ENCODE measurements around the gene UCHL3. TPM values are rescaled to one million over a fixed set of nuclear protein-coding genes. Genes with fewer than 3 reads are reported as not detected.

Gene UCHL3
- total RNA-seq, 4 donors from 2014 or later: 1.4 to 19.2 (median 11.0) TPM

- Histone ChIP-seq H3K4me3 (no peak overlapping the region), H3K36me3 (no peaks in the 10 kb centered on the region), H3K27me3 (no peaks in the 10 kb centered on the region), H3K27ac (no peak overlapping the region), H3K9me3 (no peaks in the 10 kb centered on the region), H3K4me1 (no peaks in the 10 kb centered on the region)
- TF ChIP-seq CTCF (IDR thresholded peaks at IDR 0.05): no peak
- TF ChIP-seq EP300 (IDR thresholded peaks at IDR 0.05): no peak
- no peak for TF ChIP-seq POLR2A (IDR thresholded peaks at IDR 0.05)
- 93 to 94% methylated on average over 6 of the region's 6 CpGs for WGBS, 2 donors
- DNase-seq (ENCODE audit: low spot score in 2 of 2): no peak
These were observed 41.5 kb upstream of the UCHL3 start for GRCh38 chr13:75508002-75508548.

- WGBS, 2 donors: 91 to 94% methylated on average over 3 of the region's 3 CpGs
- no peak for DNase-seq (ENCODE audit: low spot score in 2 of 2)
- H3K4me3 ChIP-seq: no peak overlapping the region
- H3K27me3 ChIP-seq: no peaks in the 10 kb centered on the region
- no peak overlapping the region for H3K27ac ChIP-seq
- no peaks in the 10 kb centered on the region for H3K4me1 ChIP-seq
- TF ChIP-seq CTCF (IDR thresholded peaks at IDR 0.05): no peak
- no peak for TF ChIP-seq EP300 (IDR thresholded peaks at IDR 0.05)
- TF ChIP-seq POLR2A (IDR thresholded peaks at IDR 0.05): no peak
- no peaks in the 10 kb centered on the region for H3K36me3 ChIP-seq
- H3K9me3 ChIP-seq: no peaks in the 10 kb centered on the region
These were observed 38.5 kb upstream of the UCHL3 start for GRCh38 chr13:75511051-75511625.

- H3K27ac ChIP-seq: no peak overlapping the region
- WGBS, 2 donors: 76 to 78% methylated on average over 3 of the region's 3 CpGs
- no peaks in the 10 kb centered on the region for H3K9me3 ChIP-seq
- no peak for DNase-seq (ENCODE audit: low spot score in 2 of 2)
- H3K4me3 ChIP-seq: no peak overlapping the region
- TF ChIP-seq EP300 (IDR thresholded peaks at IDR 0.05) (no peak), CTCF (IDR thresholded peaks at IDR 0.05) (no peak), POLR2A (IDR thresholded peaks at IDR 0.05) (no peak)
- no peaks in the 10 kb centered on the region for H3K36me3 ChIP-seq
- H3K27me3 ChIP-seq: no peaks in the 10 kb centered on the region
- no peaks in the 10 kb centered on the region for H3K4me1 ChIP-seq
These were observed 37.3 kb upstream of the UCHL3 start for GRCh38 chr13:75512253-75512652.

GRCh38 chr13:75513271-75513670 is 36.3 kb upstream of the UCHL3 start:
- no peak overlapping the region for H3K27ac ChIP-seq
- WGBS, 2 donors: 80 to 91% methylated on average over 5 of the region's 5 CpGs
- TF ChIP-seq EP300 (IDR thresholded peaks at IDR 0.05) (no peak), CTCF (IDR thresholded peaks at IDR 0.05) (no peak), POLR2A (IDR thresholded peaks at IDR 0.05) (no peak)
- no peak for DNase-seq (ENCODE audit: low spot score in 2 of 2)
- no peaks in the 10 kb centered on the region for H3K4me1 ChIP-seq
- no peaks in the 10 kb centered on the region for H3K36me3 ChIP-seq
- H3K9me3 ChIP-seq: no peaks in the 10 kb centered on the region
- no peaks in the 10 kb centered on the region for H3K27me3 ChIP-seq
- no peak overlapping the region for H3K4me3 ChIP-seq

- DNase-seq (ENCODE audit: low spot score in 2 of 2): no peak
- no peaks in the 10 kb centered on the region for H3K4me1 ChIP-seq
- H3K4me3 ChIP-seq: no peak overlapping the region
- no peaks in the 10 kb centered on the region for H3K36me3 ChIP-seq
- no peaks in the 10 kb centered on the region for H3K9me3 ChIP-seq
- 83 to 87% methylated on average over 3 of the region's 3 CpGs for WGBS, 2 donors
- TF ChIP-seq CTCF (IDR thresholded peaks at IDR 0.05) (no peak), POLR2A (IDR thresholded peaks at IDR 0.05) (no peak), EP300 (IDR thresholded peaks at IDR 0.05) (no peak)
- no peak overlapping the region for H3K27ac ChIP-seq
- no peaks in the 10 kb centered on the region for H3K27me3 ChIP-seq
These were observed 35.3 kb upstream of the UCHL3 start for GRCh38 chr13:75514080-75514995.

Measured in tibial nerve (tissue), 4 donors.